ENCODE data around the gene C19orf44.

DNA sequence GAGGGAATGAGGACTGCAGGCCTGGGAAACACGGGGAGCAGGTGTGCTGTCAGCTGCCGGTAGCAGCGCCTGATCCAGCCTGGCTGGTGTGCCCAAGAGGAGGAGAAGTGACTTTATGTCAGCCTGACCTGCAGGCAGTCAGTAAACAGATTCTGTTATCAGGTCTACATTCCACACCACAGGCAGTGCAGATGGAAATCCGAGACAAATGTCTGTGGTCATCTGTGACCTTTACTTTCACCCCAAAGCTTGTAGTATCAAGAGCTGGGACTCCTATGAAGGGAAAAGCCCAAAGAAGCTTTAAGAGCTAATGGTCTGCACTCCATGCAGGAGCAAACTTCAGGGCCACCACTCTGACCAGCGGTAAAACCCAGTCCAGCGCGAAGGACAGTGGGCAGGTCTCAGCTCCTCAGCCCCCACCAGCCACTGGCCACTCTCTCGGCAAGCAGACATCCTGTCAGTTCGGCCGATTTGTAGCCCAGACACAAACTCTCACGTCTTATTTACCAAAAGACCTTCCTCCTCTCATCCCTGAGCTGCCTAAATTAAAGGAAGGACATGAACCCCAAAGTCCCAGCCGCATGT is 32.1 kb upstream of the C19orf44 start:
- TF ChIP-seq, protein P1, sequence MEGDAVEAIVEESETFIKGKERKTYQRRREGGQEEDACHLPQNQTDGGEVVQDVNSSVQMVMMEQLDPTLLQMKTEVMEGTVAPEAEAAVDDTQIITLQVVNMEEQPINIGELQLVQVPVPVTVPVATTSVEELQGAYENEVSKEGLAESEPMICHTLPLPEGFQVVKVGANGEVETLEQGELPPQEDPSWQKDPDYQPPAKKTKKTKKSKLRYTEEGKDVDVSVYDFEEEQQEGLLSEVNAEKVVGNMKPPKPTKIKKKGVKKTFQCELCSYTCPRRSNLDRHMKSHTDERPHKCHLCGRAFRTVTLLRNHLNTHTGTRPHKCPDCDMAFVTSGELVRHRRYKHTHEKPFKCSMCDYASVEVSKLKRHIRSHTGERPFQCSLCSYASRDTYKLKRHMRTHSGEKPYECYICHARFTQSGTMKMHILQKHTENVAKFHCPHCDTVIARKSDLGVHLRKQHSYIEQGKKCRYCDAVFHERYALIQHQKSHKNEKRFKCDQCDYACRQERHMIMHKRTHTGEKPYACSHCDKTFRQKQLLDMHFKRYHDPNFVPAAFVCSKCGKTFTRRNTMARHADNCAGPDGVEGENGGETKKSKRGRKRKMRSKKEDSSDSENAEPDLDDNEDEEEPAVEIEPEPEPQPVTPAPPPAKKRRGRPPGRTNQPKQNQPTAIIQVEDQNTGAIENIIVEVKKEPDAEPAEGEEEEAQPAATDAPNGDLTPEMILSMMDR (IDR thresholded peaks at IDR 0.05), result no peak
- no peak for TF ChIP-seq MAZ (IDR thresholded peaks at IDR 0.05; ENCODE audit: borderline replicate concordance, low read depth, low read length)
- TF ChIP-seq, protein P2, sequence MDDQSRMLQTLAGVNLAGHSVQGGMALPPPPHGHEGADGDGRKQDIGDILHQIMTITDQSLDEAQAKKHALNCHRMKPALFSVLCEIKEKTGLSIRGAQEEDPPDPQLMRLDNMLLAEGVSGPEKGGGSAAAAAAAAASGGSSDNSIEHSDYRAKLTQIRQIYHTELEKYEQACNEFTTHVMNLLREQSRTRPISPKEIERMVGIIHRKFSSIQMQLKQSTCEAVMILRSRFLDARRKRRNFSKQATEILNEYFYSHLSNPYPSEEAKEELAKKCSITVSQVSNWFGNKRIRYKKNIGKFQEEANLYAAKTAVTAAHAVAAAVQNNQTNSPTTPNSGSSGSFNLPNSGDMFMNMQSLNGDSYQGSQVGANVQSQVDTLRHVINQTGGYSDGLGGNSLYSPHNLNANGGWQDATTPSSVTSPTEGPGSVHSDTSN (IDR thresholded peaks at IDR 0.05), result no peak
- TF ChIP-seq POLR2A (IDR thresholded peaks at IDR 0.05; ENCODE audit: low read length), result no peak
- TF ChIP-seq ZC3H11A (IDR thresholded peaks at IDR 0.05), result no peak
- TF ChIP-seq, protein P3, sequence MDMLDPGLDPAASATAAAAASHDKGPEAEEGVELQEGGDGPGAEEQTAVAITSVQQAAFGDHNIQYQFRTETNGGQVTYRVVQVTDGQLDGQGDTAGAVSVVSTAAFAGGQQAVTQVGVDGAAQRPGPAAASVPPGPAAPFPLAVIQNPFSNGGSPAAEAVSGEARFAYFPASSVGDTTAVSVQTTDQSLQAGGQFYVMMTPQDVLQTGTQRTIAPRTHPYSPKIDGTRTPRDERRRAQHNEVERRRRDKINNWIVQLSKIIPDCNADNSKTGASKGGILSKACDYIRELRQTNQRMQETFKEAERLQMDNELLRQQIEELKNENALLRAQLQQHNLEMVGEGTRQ (IDR thresholded peaks at IDR 0.05), result no peak
- TF ChIP-seq CHD4 (IDR thresholded peaks at IDR 0.05; ENCODE audit: borderline replicate concordance), result no peak

All from A549 (cell line).